A549 treated with CpdA at 1 μM for 4 hours (cell line): Measurements from ENCODE around the gene CYP27A1. TPM values are rescaled to one million over a fixed set of nuclear protein-coding genes. Genes with fewer than 3 reads are reported as not detected.

Source experiments
- total RNA-seq: library from RNA; stranded (reverse); fragments of 200-300 nt; extraction: Qiagen RNA extraction; gene quantifications from 5 replicates; pipeline ENCODE4 v1.2.3, GENCODE V29; 2022; ENCODE audit warnings: low read depth

CYP27A1 gene
- total RNA-seq, result 0.13 to 0.18 TPM (median 0.14 TPM) in 4 of 5 replicates, not detected in the other

DNA sequence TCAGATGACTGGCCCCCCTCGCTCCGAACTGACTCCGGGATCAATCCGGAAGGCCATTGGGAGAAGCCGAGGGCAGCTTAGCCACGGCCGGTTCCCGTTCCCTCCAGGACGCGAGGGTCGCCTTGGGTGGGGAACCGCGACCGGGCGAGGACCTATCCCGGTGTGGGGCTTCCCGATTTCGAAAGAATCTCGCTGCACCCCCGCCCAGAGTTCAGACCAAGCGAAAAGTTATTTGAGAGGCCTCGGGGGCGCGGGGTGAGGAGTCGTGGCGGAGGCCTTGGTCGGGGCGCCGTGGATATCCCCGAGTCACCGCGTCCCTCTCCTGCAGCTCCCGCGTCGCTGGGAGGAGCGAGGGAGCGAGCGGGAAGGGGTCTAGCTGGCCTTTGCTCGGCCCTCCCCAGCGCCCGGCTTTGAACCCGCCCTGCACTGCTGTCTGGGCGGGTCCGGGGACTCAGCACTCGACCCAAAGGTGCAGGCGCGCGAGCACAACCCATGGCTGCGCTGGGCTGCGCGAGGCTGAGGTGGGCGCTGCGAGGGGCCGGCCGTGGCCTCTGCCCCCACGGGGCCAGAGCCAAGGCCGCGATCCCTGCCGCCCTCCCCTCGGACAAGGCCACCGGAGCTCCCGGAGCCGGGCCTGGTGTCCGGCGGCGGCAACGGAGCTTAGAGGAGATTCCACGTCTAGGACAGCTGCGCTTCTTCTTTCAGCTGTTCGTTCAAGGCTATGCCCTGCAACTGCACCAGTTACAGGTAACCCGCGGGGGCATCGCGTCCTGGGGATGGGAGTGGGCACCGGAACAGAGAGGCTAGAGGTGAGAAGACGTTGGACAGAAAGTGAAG is at the start of gene CYP27A1:
Gene CYP27A1 (plus strand): TSS at position 457 of the 837 bp plus-strand sequence. CDS start 36 bp downstream, at position 493.

DNA sequence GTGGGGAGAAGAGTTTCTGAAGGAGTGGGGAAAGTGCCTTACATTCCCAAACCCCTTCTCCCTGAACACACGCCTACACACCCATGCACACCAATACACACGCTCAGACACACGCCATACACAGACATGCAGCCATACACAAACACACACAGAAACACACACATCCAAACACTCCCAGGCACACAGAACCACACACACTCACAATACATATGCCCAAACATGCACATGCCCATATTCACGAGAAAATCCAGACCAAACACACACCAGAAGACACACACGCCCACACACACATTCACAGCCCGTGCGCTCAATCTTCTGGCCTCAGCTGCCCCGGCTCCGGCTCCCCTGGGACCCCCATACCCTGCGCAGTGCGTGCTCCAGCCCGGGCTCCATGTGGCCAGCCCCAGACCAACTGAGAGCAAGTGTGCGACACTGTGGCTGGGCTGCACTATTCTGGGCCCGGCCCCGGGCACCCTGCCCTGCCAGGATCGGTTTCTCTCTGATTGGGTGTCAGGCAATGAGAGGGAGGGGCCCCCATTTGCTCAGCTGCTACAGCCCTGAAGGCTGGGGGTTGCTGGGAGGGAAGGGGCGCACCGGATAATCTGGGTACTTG is 49.5 kb downstream of the CYP27A1 start, which contains the start of gene PRKAG3:
Gene PRKAG3 (minus strand): TSS at position 426 of the 613 bp plus-strand sequence.

GRCh38 chr2:218859556-218859987 is 77.6 kb downstream of the CYP27A1 start, which contains the start of gene WNT6:
TSS of gene WNT6 (plus strand) at chr2:218859805. CDS start at chr2:218860038, 233 bp downstream.

Other genes starting within 250 kb of the CYP27A1 start
- 4.3 to 6.3 TPM (median 5.0 TPM) in 5 replicates for gene USP37, start 213.8 kb upstream of the CYP27A1 start, total RNA-seq
- gene CNOT9, start 213.3 kb upstream of the CYP27A1 start, total RNA-seq, result 44.7 to 49.4 TPM (median 45.1 TPM) in 5 replicates
- gene PLCD4, start 174.2 kb upstream of the CYP27A1 start, total RNA-seq, result 0.29 to 0.60 TPM (median 0.35 TPM) in 5 replicates
- gene ZNF142, start 122.5 kb upstream of the CYP27A1 start, total RNA-seq, result 13.9 to 18.9 TPM (median 15.4 TPM) in 5 replicates
- gene BCS1L, start 122.5 kb upstream of the CYP27A1 start, total RNA-seq, result 39.2 to 51.4 TPM (median 48.7 TPM) in 5 replicates
- gene RNF25, start 110.1 kb upstream of the CYP27A1 start, total RNA-seq, result 43.3 to 48.2 TPM (median 44.4 TPM) in 5 replicates
- 13.5 to 17.3 TPM (median 13.7 TPM) in 5 replicates for gene STK36, start 110.1 kb upstream of the CYP27A1 start, total RNA-seq
- gene TTLL4, start 71.3 kb upstream of the CYP27A1 start, total RNA-seq, result 27.1 to 34.0 TPM (median 27.5 TPM) in 5 replicates
- not detected in 5 replicates for gene PRKAG3, start 49.7 kb downstream of the CYP27A1 start, total RNA-seq
- 0.08 to 0.13 TPM (median 0.11 TPM) in 4 of 5 replicates, not detected in the other for gene WNT6, start 77.7 kb downstream of the CYP27A1 start, total RNA-seq
- 0.06 to 0.24 TPM (median 0.10 TPM) in 4 of 5 replicates, not detected in the other for gene WNT10A, start 98.7 kb downstream of the CYP27A1 start, total RNA-seq
- 0.89 to 3.2 TPM (median 2.2 TPM) in 5 replicates for gene CDK5R2, start 177.5 kb downstream of the CYP27A1 start, total RNA-seq
- 0.08 TPM in 1 of 5 replicates, not detected in the others for gene FEV, start 203.0 kb downstream of the CYP27A1 start, total RNA-seq
- gene CRYBA2, start 211.3 kb downstream of the CYP27A1 start, total RNA-seq, result 0.44 TPM in 1 of 5 replicates, not detected in the others